GM21360 (cell line): ENCODE results near the gene PCF11.
"Not testable (repeated sequence)": the region's sequence is repeated elsewhere in the genome, so short reads cannot be mapped to it uniquely, and the experiment has no call there.

Source experiments
- ATAC-seq: cut with Tn5 transposase; IDR thresholded peaks from one replicate; pipeline ENCODE4 v1.9.1; 2021; ENCODE audit warnings: mild to moderate bottlenecking, moderate library complexity; ENCODE audit not compliant: unreplicated experiment

Gene PCF11

GRCh38 chr11:83156996-83157593 is at the start of gene PCF11:
TSS of gene PCF11 (plus strand) at chr11:83157131. CDS start at chr11:83157440, 309 bp downstream.
- ATAC-seq, result peak; percentile 1

GRCh38 chr11:83112886-83113285 is 44.0 kb upstream of the PCF11 start:
- ATAC-seq, result no peak

- no peak for ATAC-seq
Measured at GRCh38 chr11:83115026-83115425, 41.9 kb upstream of the PCF11 start.

GRCh38 chr11:83115551-83115950 is 41.4 kb upstream of the PCF11 start:
- no peak for ATAC-seq

- no peak for ATAC-seq
Measured at GRCh38 chr11:83116015-83116641, 40.8 kb upstream of the PCF11 start.

- no peak for ATAC-seq
Measured at GRCh38 chr11:83118814-83119213, 38.1 kb upstream of the PCF11 start.

- no peak for ATAC-seq
Measured at GRCh38 chr11:83119216-83119615, 37.7 kb upstream of the PCF11 start.

- no peak for ATAC-seq
Measured at GRCh38 chr11:83120327-83120726, 36.6 kb upstream of the PCF11 start.

- ATAC-seq, result no peak
Measured at GRCh38 chr11:83122050-83122449, 34.9 kb upstream of the PCF11 start.

GRCh38 chr11:83122766-83123165 is 34.2 kb upstream of the PCF11 start:
- no peak for ATAC-seq

- ATAC-seq, result no peak
Measured at GRCh38 chr11:83124636-83125424, 32.1 kb upstream of the PCF11 start.

- ATAC-seq, result no peak
Measured at GRCh38 chr11:83125577-83125976, 31.4 kb upstream of the PCF11 start.

- no peak for ATAC-seq
Measured at GRCh38 chr11:83127310-83127637, 29.7 kb upstream of the PCF11 start.

GRCh38 chr11:83132191-83132590 is 24.7 kb upstream of the PCF11 start:
- no peak for ATAC-seq

GRCh38 chr11:83133266-83133665 is 23.7 kb upstream of the PCF11 start:
- not testable (repeated sequence) for ATAC-seq

- no peak for ATAC-seq
Measured at GRCh38 chr11:83139310-83139709, 17.6 kb upstream of the PCF11 start.

GRCh38 chr11:83140691-83141455 is 16.1 kb upstream of the PCF11 start:
- peak; percentile 99 for ATAC-seq

GRCh38 chr11:83147895-83148294 is 9.0 kb upstream of the PCF11 start:
- no peak for ATAC-seq

- ATAC-seq, result no peak
Measured at GRCh38 chr11:83150450-83150849, 6.5 kb upstream of the PCF11 start.

GRCh38 chr11:83151274-83151977 is 5.5 kb upstream of the PCF11 start:
- ATAC-seq, result no peak

- no peak for ATAC-seq
Measured at GRCh38 chr11:83152264-83152663, 4.7 kb upstream of the PCF11 start.
